Activated gamma-delta T cell treated with anti-CD3 and anti-CD28 coated beads, Interleukin-2, amount 50 U/mL, for 16 hours (primary cell): ENCODE measurements around the gene ACTA2.

ENCODE experiments used
- DNase-seq: peaks from one replicate; pipeline ENCODE4 v3.0.0-alpha.2; 2020; ENCODE audit warnings: low read depth

The ACTA2 gene

GRCh38 chr10:88892222-88892967, 60.2 kb downstream of the ACTA2 start:
- no peak for DNase-seq

- no peak for DNase-seq
Measured at GRCh38 chr10:88890681-88891381, 61.7 kb downstream of the ACTA2 start.

GRCh38 chr10:88889559-88890337, 62.8 kb downstream of the ACTA2 start:
- DNase-seq, result no peak

- no peak for DNase-seq
Measured at GRCh38 chr10:88888810-88889445, 63.6 kb downstream of the ACTA2 start.

- DNase-seq, result no peak
Measured at GRCh38 chr10:88886557-88886956, 66.0 kb downstream of the ACTA2 start.
